Fibroblast of lung (primary cell): Measurements from ENCODE around the gene ACSL3. TPM values are rescaled to one million over a fixed set of nuclear protein-coding genes. Genes with fewer than 3 reads are reported as not detected.

Experiments used
- DNase-seq, 2 donors: peaks; one replicate each; pipeline versions ENCODE4 v3.0.0 to v3.0.0-alpha.2; 2010; ENCODE audit warnings: low read depth in 2 of 2
- H2AFZ ChIP-seq: 2 replicates; pipeline ENCODE4 v1.5.1; 2012; ENCODE audit warnings: low read length, control low read depth, inconsistent platforms
- H3K27ac ChIP-seq: 2 replicates; pipeline ENCODE4 v1.5.1; 2011; ENCODE audit warnings: low read length, control low read depth; ENCODE audit not compliant: insufficient read depth
- H3K27me3 ChIP-seq: 2 replicates; pipeline ENCODE4 v1.5.1; 2011; ENCODE audit warnings: mild to moderate bottlenecking, low read length; ENCODE audit not compliant: control insufficient read depth, insufficient read depth
- H3K36me3 ChIP-seq: 2 replicates; pipeline ENCODE4 v1.5.1; 2011; ENCODE audit warnings: low read length; ENCODE audit not compliant: control insufficient read depth, insufficient read depth
- H3K4me1 ChIP-seq: 2 replicates; pipeline ENCODE4 v1.5.1; 2011; ENCODE audit warnings: low read length; ENCODE audit not compliant: control insufficient read depth, insufficient read depth; ENCODE audit errors: extremely low read depth
- H3K4me2 ChIP-seq: 2 replicates; pipeline ENCODE4 v1.5.1; 2011; ENCODE audit warnings: low read length, control low read depth; ENCODE audit not compliant: insufficient read depth; ENCODE audit errors: extremely low read depth
- H3K4me3 ChIP-seq, 4 experiments: fragments of 200-600 bp in 1 of 4; sonication (generic) in 1 of 4; replicated peaks in 1 of 4; 2 replicates each; pipeline ENCODE4 v1.5.1; 2011 to 2016; ENCODE audit warnings: low read length in 4 of 4, low read depth in 3 of 4, mild to moderate bottlenecking in 3 of 4, control low read depth in 2 of 4, inconsistent platforms in 1 of 4, mixed read lengths in 1 of 4; ENCODE audit not compliant: insufficient read depth in 1 of 4; ENCODE audit errors: control extremely low read depth in 1 of 4
- H3K79me2 ChIP-seq: 2 replicates; pipeline ENCODE4 v1.5.1; 2012; ENCODE audit warnings: mild to moderate bottlenecking, low read length, inconsistent platforms; ENCODE audit not compliant: control insufficient read depth, insufficient read depth
- H3K9ac ChIP-seq: 2 replicates; pipeline ENCODE4 v1.5.1; 2011; ENCODE audit warnings: mild to moderate bottlenecking, low read length, control low read depth; ENCODE audit not compliant: insufficient read depth
- H3K9me3 ChIP-seq: 2 replicates; pipeline ENCODE4 v1.5.1; 2012; ENCODE audit warnings: low read depth, low read length; ENCODE audit not compliant: control insufficient read depth, insufficient read depth
- H4K20me1 ChIP-seq: 2 replicates; pipeline ENCODE4 v1.5.1; 2011; ENCODE audit warnings: low read length; ENCODE audit not compliant: control insufficient read depth, insufficient read depth; ENCODE audit errors: extremely low read depth
- EZH2 ChIP-seq: IDR thresholded peaks from 2 replicates; pipeline ENCODE4 v1.5.1; 2012; ENCODE audit warnings: low read length, control low read depth, mild to moderate bottlenecking; ENCODE audit errors: missing control alignments
- polyA plus RNA-seq, 2 donors: library from polyadenylated mRNA; depleted of rRNA in 1 of 2; stranded (reverse) in 1 of 2; unstranded in 1 of 2; fragments of >200 nt; gene quantifications; 2 replicates each; pipeline ENCODE4 v1.2.1, GENCODE V29; 2011 to 2012; ENCODE audit warnings: missing spikeins in 1 of 2
- total RNA-seq: library from RNA; depleted of rRNA; stranded (reverse); fragments of >200 nt; gene quantifications from 2 replicates; pipeline ENCODE4 v1.2.1, GENCODE V29; 2014
- TF ChIP-seq, protein P1 (sequence below), 2 donors: IDR thresholded peaks in 1 of 2; conservative IDR thresholded peaks in 1 of 2; 1 replicate in 1 of 2; 2 replicates in 1 of 2; pipeline ENCODE4 v1.5.1; 2011 to 2012; ENCODE audit warnings: low read length in 2 of 2, control low read depth in 1 of 2, inconsistent platforms in 1 of 2, low read depth in 1 of 2, mild to moderate bottlenecking in 1 of 2

ACSL3 gene
- total and polyA plus RNA-seq, 2 donors (not counting 1 experiment from before 2014, with no cell fraction given) = 147 to 377 TPM

DNA sequence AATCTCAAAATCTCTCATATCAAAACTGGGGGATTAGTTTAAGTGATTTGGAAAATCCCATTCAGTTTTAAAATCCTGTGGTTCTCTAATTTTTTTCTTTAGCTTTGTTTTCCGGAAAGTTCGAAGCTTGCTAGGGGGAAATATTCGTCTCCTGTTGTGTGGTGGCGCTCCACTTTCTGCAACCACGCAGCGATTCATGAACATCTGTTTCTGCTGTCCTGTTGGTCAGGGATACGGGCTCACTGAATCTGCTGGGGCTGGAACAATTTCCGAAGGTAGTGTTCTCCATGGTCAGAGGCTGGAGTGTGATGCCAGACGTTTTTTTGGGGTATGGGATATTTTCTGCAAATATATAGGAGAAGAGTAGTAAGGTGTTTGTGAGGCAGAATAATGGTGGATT lies 66.1 kb downstream of the ACSL3 start:
- Histone ChIP-seq H3K9ac (no peak overlapping the region), H3K79me2 (no peaks in the 10 kb centered on the region), H2AFZ (no peak overlapping the region), H4K20me1 (no peaks in the 10 kb centered on the region), H3K4me1 (no peaks in the 10 kb centered on the region), H3K36me3 (peaks cover 6% of the 10 kb centered on the region), H3K9me3 (no peaks in the 10 kb centered on the region), H3K4me2 (no peak overlapping the region), H3K4me3 (no peak overlapping the region), H3K27me3 (no peaks in the 10 kb centered on the region), H3K27ac (no peak overlapping the region)
- no peak for DNase-seq
- TF ChIP-seq EZH2 = no peak
- TF ChIP-seq, protein P1, sequence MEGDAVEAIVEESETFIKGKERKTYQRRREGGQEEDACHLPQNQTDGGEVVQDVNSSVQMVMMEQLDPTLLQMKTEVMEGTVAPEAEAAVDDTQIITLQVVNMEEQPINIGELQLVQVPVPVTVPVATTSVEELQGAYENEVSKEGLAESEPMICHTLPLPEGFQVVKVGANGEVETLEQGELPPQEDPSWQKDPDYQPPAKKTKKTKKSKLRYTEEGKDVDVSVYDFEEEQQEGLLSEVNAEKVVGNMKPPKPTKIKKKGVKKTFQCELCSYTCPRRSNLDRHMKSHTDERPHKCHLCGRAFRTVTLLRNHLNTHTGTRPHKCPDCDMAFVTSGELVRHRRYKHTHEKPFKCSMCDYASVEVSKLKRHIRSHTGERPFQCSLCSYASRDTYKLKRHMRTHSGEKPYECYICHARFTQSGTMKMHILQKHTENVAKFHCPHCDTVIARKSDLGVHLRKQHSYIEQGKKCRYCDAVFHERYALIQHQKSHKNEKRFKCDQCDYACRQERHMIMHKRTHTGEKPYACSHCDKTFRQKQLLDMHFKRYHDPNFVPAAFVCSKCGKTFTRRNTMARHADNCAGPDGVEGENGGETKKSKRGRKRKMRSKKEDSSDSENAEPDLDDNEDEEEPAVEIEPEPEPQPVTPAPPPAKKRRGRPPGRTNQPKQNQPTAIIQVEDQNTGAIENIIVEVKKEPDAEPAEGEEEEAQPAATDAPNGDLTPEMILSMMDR (conservative IDR thresholded peaks at IDR 0.05 in 1 of 2, IDR thresholded peaks at IDR 0.05 in 1 of 2; ENCODE audit: low read depth in 1 of 2, low read length in 2 of 2) = no peak

DNA sequence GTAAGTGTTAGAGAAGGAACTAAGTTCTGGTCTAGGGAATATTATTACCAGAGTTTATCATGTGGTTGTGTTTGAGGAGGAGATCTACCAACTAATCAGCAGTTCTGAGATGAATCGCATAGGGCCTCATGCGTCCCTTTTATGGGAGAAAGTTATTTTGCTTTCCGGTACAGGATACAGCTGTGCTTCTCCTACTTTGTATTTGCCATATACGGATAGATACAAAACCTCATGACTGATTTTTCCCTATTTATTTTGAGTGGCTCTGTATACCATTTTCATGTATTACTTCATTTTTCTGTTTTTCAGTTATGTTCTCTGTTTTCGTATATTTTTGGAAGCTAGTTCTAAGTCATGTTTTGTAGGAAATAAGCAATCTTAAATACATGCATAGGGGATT lies 66.8 kb downstream of the ACSL3 start:
- Histone ChIP-seq H3K27me3 (no peaks in the 10 kb centered on the region), H3K27ac (no peak overlapping the region), H4K20me1 (no peaks in the 10 kb centered on the region), H2AFZ (no peak overlapping the region), H3K4me3 (no peak overlapping the region), H3K4me1 (no peaks in the 10 kb centered on the region), H3K9me3 (no peaks in the 10 kb centered on the region), H3K79me2 (no peaks in the 10 kb centered on the region), H3K9ac (no peak overlapping the region), H3K36me3 (peaks cover 4% of the 10 kb centered on the region), H3K4me2 (no peak overlapping the region)
- DNase-seq = no peak
- TF ChIP-seq, protein P1 (conservative IDR thresholded peaks at IDR 0.05 in 1 of 2, IDR thresholded peaks at IDR 0.05 in 1 of 2; ENCODE audit: low read depth in 1 of 2, low read length in 2 of 2) = no peak
- TF ChIP-seq EZH2 = no peak

DNA sequence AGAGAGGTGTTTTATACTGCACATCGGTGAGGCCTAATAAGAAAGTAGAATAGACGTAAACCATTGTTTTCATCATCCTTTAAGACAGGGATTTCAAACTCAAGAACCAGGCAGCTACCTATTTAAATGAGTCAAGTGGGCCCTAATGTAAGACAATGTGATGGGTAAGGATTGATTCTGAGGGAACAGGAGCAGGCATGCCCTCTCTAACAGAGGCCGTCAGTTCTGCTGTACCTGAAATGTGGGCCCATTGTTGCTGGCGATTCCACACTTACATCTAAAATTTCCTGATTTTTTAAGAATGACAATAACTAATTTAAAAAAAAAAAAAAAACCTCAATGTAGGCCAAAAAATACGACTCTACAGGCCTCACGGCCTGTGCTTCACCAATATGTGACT lies 67.5 kb downstream of the ACSL3 start:
- Histone ChIP-seq H3K79me2 (no peaks in the 10 kb centered on the region), H3K9ac (no peak overlapping the region), H3K9me3 (no peaks in the 10 kb centered on the region), H3K27ac (no peak overlapping the region), H3K4me3 (no peak overlapping the region), H3K27me3 (no peaks in the 10 kb centered on the region), H3K36me3 (peaks cover 4% of the 10 kb centered on the region), H4K20me1 (no peaks in the 10 kb centered on the region), H2AFZ (no peak overlapping the region), H3K4me2 (no peak overlapping the region), H3K4me1 (no peaks in the 10 kb centered on the region)
- no peak for TF ChIP-seq EZH2
- TF ChIP-seq, protein P1 (conservative IDR thresholded peaks at IDR 0.05 in 1 of 2, IDR thresholded peaks at IDR 0.05 in 1 of 2; ENCODE audit: low read depth in 1 of 2, low read length in 2 of 2) = no peak
- DNase-seq = no peak
